Activated T-helper 1 cell treated with anti-CD3 and anti-CD28 coated beads, Interleukin-12 subunit alpha, Interleukin-12 subunit beta, Interleukin-2, Interleukin-4 antibody, amounts not matched to agents 30 ng/mL and 10 ng/mL and 1 ng/mL, durations not matched to agents 14 hours and 24 hours and 36 hours (primary cell): Measurements from ENCODE around the gene DCTPP1. TPM values are rescaled to one million over a fixed set of nuclear protein-coding genes. Genes with fewer than 3 reads are reported as not detected.

Source experiments
- total RNA-seq: library from RNA; stranded (reverse); gene quantifications from 2 replicates; pipeline ENCODE4 v1.2.3, GENCODE V29; 2022

The DCTPP1 gene
- total RNA-seq, 1 donor from 2014 or later, result 173 TPM

Other genes starting within 250 kb of the DCTPP1 start
- 816 and 819 TPM in 2 replicates for gene CORO1A, start 246.4 kb downstream of the DCTPP1 start, total RNA-seq
- gene BOLA2B, start 236.4 kb downstream of the DCTPP1 start, total RNA-seq, result 312 and 329 TPM in 2 replicates
- 63.2 and 66.4 TPM in 2 replicates for gene SLX1A, start 236.2 kb downstream of the DCTPP1 start, total RNA-seq
- gene SULT1A3, start 230.8 kb downstream of the DCTPP1 start, total RNA-seq, result 18.9 and 20.4 TPM in 2 replicates
- 11.0 and 20.0 TPM in 2 replicates for gene NPIPB13, start 181.6 kb downstream of the DCTPP1 start, total RNA-seq
- gene CD2BP2, start 74.7 kb downstream of the DCTPP1 start, total RNA-seq, result 100 and 104 TPM in 2 replicates
- 68.9 and 73.6 TPM in 2 replicates for gene TBC1D10B, start 59.5 kb downstream of the DCTPP1 start, total RNA-seq
- 2.0 and 2.7 TPM in 2 replicates for gene MYL11, start 55.2 kb downstream of the DCTPP1 start, total RNA-seq
- gene SEPTIN1, start 47.5 kb downstream of the DCTPP1 start, total RNA-seq, result 195 and 200 TPM in 2 replicates
- gene ZNF48, start 34.6 kb downstream of the DCTPP1 start, total RNA-seq, result 20.2 and 21.4 TPM in 2 replicates
- 8.1 and 8.9 TPM in 2 replicates for gene ZNF771, start 22.4 kb downstream of the DCTPP1 start, total RNA-seq
- gene SEPHS2, start 15.8 kb upstream of the DCTPP1 start, total RNA-seq, result 83.4 and 87.2 TPM in 2 replicates
- 259 and 287 TPM in 2 replicates for gene ITGAL, start 42.7 kb upstream of the DCTPP1 start, total RNA-seq
- gene ZNF768, start 96.5 kb upstream of the DCTPP1 start, total RNA-seq, result 13.7 and 14.6 TPM in 2 replicates
- 13.8 and 15.8 TPM in 2 replicates for gene ZNF747, start 104.8 kb upstream of the DCTPP1 start, total RNA-seq
- gene ZNF764, start 128.3 kb upstream of the DCTPP1 start, total RNA-seq, result 17.9 and 21.2 TPM in 2 replicates
- 7.4 and 9.4 TPM in 2 replicates for gene ZNF688, start 141.7 kb upstream of the DCTPP1 start, total RNA-seq
- 19.2 and 21.5 TPM in 2 replicates for gene ZNF785, start 155.7 kb upstream of the DCTPP1 start, total RNA-seq
- gene ZNF689, start 180.4 kb upstream of the DCTPP1 start, total RNA-seq, result 14.7 TPM in 2 replicates
- gene PRR14, start 220.9 kb upstream of the DCTPP1 start, total RNA-seq, result 91.9 and 97.4 TPM in 2 replicates
- 116 and 125 TPM in 2 replicates for gene FBRS, start 228.4 kb upstream of the DCTPP1 start, total RNA-seq